Measurements from ENCODE around the gene ZYX.

GRCh38 chr7:143393267-143394041 lies 12.3 kb downstream of the ZYX start:
- TF ChIP-seq POLR2A (IDR thresholded peaks at IDR 0.05): no peak
- TF ChIP-seq, protein P1, sequence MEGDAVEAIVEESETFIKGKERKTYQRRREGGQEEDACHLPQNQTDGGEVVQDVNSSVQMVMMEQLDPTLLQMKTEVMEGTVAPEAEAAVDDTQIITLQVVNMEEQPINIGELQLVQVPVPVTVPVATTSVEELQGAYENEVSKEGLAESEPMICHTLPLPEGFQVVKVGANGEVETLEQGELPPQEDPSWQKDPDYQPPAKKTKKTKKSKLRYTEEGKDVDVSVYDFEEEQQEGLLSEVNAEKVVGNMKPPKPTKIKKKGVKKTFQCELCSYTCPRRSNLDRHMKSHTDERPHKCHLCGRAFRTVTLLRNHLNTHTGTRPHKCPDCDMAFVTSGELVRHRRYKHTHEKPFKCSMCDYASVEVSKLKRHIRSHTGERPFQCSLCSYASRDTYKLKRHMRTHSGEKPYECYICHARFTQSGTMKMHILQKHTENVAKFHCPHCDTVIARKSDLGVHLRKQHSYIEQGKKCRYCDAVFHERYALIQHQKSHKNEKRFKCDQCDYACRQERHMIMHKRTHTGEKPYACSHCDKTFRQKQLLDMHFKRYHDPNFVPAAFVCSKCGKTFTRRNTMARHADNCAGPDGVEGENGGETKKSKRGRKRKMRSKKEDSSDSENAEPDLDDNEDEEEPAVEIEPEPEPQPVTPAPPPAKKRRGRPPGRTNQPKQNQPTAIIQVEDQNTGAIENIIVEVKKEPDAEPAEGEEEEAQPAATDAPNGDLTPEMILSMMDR (IDR thresholded peaks at IDR 0.05): no peak

Measured in suprapubic skin (tissue), 3 donors.